SH-SY5Y (cell line): ENCODE results near the gene GOLM1.

Experiments used
- GATA2 ChIP-seq: IDR thresholded peaks from 2 replicates; pipeline ENCODE4 v1.6.1; 2011; ENCODE audit warnings: mild to moderate bottlenecking, low read depth, low read length
- GATA3 ChIP-seq: IDR thresholded peaks from 2 replicates; pipeline ENCODE4 v1.6.1; 2011; ENCODE audit warnings: low read depth, mild to moderate bottlenecking, low read length, moderate library complexity

GRCh38 chr9:85994191-85994590 lies 105.2 kb downstream of the GOLM1 start:
- TF ChIP-seq GATA2, result no peak
- no peak for TF ChIP-seq GATA3
